Measurements from ENCODE around the gene TJP1.
"Not testable (repeated sequence)": the region's sequence is repeated elsewhere in the genome, so short reads cannot be mapped to it uniquely, and the experiment has no call there.

Gene TJP1

GRCh38 chr15:29784413-29784812, 37.9 kb downstream of the TJP1 start:
- ATAC-seq: no peak
- TF ChIP-seq BACH2 (CRISPR knock-in tag; IDR thresholded peaks at IDR 0.05; ENCODE audit: borderline replicate concordance) (no peak), CREB5 (CRISPR knock-in tag; IDR thresholded peaks at IDR 0.05; ENCODE audit: low read depth) (no peak), ZNF70 (CRISPR knock-in tag; IDR thresholded peaks at IDR 0.05) (no peak), ZFP30 (CRISPR knock-in tag; IDR thresholded peaks at IDR 0.05) (no peak), GLIS3 (CRISPR knock-in tag; IDR thresholded peaks at IDR 0.05) (no peak), ZFP3 (CRISPR knock-in tag; IDR thresholded peaks at IDR 0.05) (no peak), ZNF565 (CRISPR knock-in tag; conservative IDR thresholded peaks at IDR 0.05; ENCODE audit: low read depth) (no peak), PPARA (CRISPR knock-in tag; IDR thresholded peaks at IDR 0.05; ENCODE audit: borderline replicate concordance) (no peak), CSRNP3 (CRISPR knock-in tag; IDR thresholded peaks at IDR 0.05) (no peak), CSDC2 (CRISPR knock-in tag; IDR thresholded peaks at IDR 0.05) (no peak), SNAI2 (CRISPR knock-in tag; IDR thresholded peaks at IDR 0.05) (no peak), TSHZ2 (CRISPR knock-in tag; IDR thresholded peaks at IDR 0.05) (no peak), TCF4 (CRISPR knock-in tag; IDR thresholded peaks at IDR 0.05; ENCODE audit: borderline replicate concordance) (no peak), ZNF8 (CRISPR knock-in tag; IDR thresholded peaks at IDR 0.05) (no peak), RARB (CRISPR knock-in tag; IDR thresholded peaks at IDR 0.05) (no peak), ESRRG (CRISPR knock-in tag; IDR thresholded peaks at IDR 0.05) (no peak)
- TF ChIP-seq, protein P1, sequence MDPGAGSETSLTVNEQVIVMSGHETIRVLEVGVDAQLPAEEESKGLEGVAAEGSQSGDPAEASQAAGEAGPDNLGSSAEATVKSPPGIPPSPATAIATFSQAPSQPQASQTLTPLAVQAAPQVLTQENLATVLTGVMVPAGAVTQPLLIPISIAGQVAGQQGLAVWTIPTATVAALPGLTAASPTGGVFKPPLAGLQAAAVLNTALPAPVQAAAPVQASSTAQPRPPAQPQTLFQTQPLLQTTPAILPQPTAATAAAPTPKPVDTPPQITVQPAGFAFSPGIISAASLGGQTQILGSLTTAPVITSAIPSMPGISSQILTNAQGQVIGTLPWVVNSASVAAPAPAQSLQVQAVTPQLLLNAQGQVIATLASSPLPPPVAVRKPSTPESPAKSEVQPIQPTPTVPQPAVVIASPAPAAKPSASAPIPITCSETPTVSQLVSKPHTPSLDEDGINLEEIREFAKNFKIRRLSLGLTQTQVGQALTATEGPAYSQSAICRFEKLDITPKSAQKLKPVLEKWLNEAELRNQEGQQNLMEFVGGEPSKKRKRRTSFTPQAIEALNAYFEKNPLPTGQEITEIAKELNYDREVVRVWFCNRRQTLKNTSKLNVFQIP (CRISPR knock-in tag; IDR thresholded peaks at IDR 0.05; ENCODE audit: borderline replicate concordance, low read depth): no peak

DNA sequence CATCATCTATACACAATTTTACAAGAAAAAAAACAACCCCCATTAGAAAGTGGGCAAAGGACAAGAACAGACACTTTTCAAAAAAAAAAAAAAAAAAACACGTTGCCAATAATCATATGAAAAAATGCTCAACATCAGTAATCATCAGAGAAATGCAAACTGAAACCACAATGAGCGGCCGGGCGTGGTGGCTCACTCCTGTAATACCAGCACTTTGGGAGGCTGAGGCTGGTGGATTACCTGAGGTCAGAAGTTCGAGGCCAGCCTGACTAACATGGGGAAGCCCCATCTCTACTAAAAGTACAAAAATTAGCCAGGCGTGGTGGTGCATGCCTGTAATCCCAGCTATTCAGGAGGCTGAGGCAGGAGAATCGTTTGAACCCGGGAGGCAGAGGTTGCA, 39.5 kb downstream of the TJP1 start:
- not testable (repeated sequence) for ATAC-seq

- no peak for ATAC-seq
- TF ChIP-seq ZFP30 (CRISPR knock-in tag; IDR thresholded peaks at IDR 0.05): no peak
- no peak for TF ChIP-seq RARB (CRISPR knock-in tag; IDR thresholded peaks at IDR 0.05)
- TF ChIP-seq GLIS3 (CRISPR knock-in tag; IDR thresholded peaks at IDR 0.05): no peak
These were observed 43.9 kb downstream of the TJP1 start for GRCh38 chr15:29778382-29778781.

- ATAC-seq: no peak
- TF ChIP-seq SNAI2 (CRISPR knock-in tag; IDR thresholded peaks at IDR 0.05) (no peak), OSR1 (CRISPR knock-in tag; IDR thresholded peaks at IDR 0.05) (no peak), TSHZ2 (CRISPR knock-in tag; IDR thresholded peaks at IDR 0.05) (no peak), ZNF8 (CRISPR knock-in tag; IDR thresholded peaks at IDR 0.05) (no peak), ESRRG (CRISPR knock-in tag; IDR thresholded peaks at IDR 0.05) (no peak), ZNF565 (CRISPR knock-in tag; conservative IDR thresholded peaks at IDR 0.05; ENCODE audit: low read depth) (no peak), PPARA (CRISPR knock-in tag; IDR thresholded peaks at IDR 0.05; ENCODE audit: borderline replicate concordance) (no peak), GLIS3 (CRISPR knock-in tag; IDR thresholded peaks at IDR 0.05) (no peak), CSRNP3 (CRISPR knock-in tag; IDR thresholded peaks at IDR 0.05) (no peak), PATZ1 (CRISPR knock-in tag; IDR thresholded peaks at IDR 0.05; ENCODE audit: borderline replicate concordance) (no peak), ARNTL (CRISPR knock-in tag; IDR thresholded peaks at IDR 0.05; ENCODE audit: borderline replicate concordance, low read depth) (no peak)
- TF ChIP-seq, protein P1 (CRISPR knock-in tag; IDR thresholded peaks at IDR 0.05; ENCODE audit: borderline replicate concordance, low read depth): no peak
These were observed 45.4 kb downstream of the TJP1 start for GRCh38 chr15:29776859-29777258.
